T-cell (primary cell): ENCODE data around the gene BRICD5. TPM values are rescaled to one million over a fixed set of nuclear protein-coding genes. Genes with fewer than 3 reads are reported as not detected.

ENCODE experiments used
- ATAC-seq, 4 experiments: fragments of 200-7000 bp in 3 of 4; fragments of 150-1000 bp in 1 of 4; cut with Tn5 transposase; replicated peaks in 1 of 4; 1 replicate in 3 of 4; 2 replicates in 1 of 4; pipeline ENCODE4 v1.10.0; 2021; ENCODE audit warnings: moderate library complexity in 3 of 4, mild to moderate bottlenecking in 2 of 4, moderate number of reproducible peaks in 1 of 4
- CTCF ChIA-PET, 2 donors: fragments of 300-600 bp; sonication (Branson Sonifier 250); formaldehyde crosslinking; loops; one replicate each; lab custom pipeline; 2022; ENCODE audit warnings: antibody characterized with exemption in 2 of 2; lab: Charles Lee
- POLR2A ChIA-PET, 2 donors: fragments of 300-600 bp; sonication (Branson Sonifier 250); formaldehyde crosslinking; loops; one replicate each; lab custom pipeline; 2022; ENCODE audit warnings: antibody characterized with exemption in 2 of 2; lab: Charles Lee
- DNase-seq, 35 experiments: peaks; one replicate each; pipeline versions ENCODE4 v3.0.0 to v3.0.0-alpha.2; 2013 to 2023
- H3K27ac ChIP-seq: one replicate; pipeline ENCODE4 v1.5.1; 2013; ENCODE audit warnings: low read length
- H3K27me3 ChIP-seq, 2 experiments: replicated peaks in 1 of 2; 1 replicate in 1 of 2; 2 replicates in 1 of 2; pipeline versions ENCODE4 v1.6.1 to v1.7.0; 2013; ENCODE audit warnings: low read length in 1 of 2, mixed read lengths in 1 of 2; ENCODE audit not compliant: control insufficient read depth in 2 of 2, insufficient read depth in 2 of 2; ENCODE audit errors: extremely low read depth in 1 of 2
- H3K36me3 ChIP-seq, 2 donors: 1 replicate in 1 of 2; 2 replicates in 1 of 2; pipeline versions ENCODE4 v1.6.1 to v1.7.0; 2013; ENCODE audit warnings: low read length in 1 of 2; ENCODE audit not compliant: control insufficient read depth in 2 of 2, insufficient read depth in 1 of 2; ENCODE audit errors: extremely low read depth in 1 of 2
- H3K4me1 ChIP-seq, 2 experiments: 1 replicate in 1 of 2; 2 replicates in 1 of 2; pipeline versions ENCODE4 v1.6.1 to v1.7.0; 2013; ENCODE audit warnings: low read length in 2 of 2, mixed read lengths in 1 of 2; ENCODE audit not compliant: insufficient read depth in 2 of 2, control insufficient read depth in 1 of 2; ENCODE audit errors: extremely low read depth in 1 of 2
- H3K4me3 ChIP-seq, 2 donors: 1 replicate in 1 of 2; 2 replicates in 1 of 2; pipeline versions ENCODE4 v1.5.1 to v1.7.0; 2013; ENCODE audit warnings: mild to moderate bottlenecking in 2 of 2, low read length in 1 of 2, moderate library complexity in 1 of 2; ENCODE audit not compliant: control insufficient read depth in 1 of 2; ENCODE audit errors: extremely low read depth in 1 of 2
- H3K9me3 ChIP-seq: 2 replicates; pipeline ENCODE4 v1.7.0; 2013
- H3K27ac Mint-ChIP-seq, 2 donors: one replicate each; pipeline ENCODE4 v1.8.0; 2020 to 2021; ENCODE audit warnings: mild to moderate bottlenecking in 2 of 2, mixed read lengths in 2 of 2
- H3K27me3 Mint-ChIP-seq, 2 donors: one replicate each; pipeline ENCODE4 v1.8.0; 2021 to 2022; ENCODE audit warnings: mixed read lengths in 2 of 2
- H3K36me3 Mint-ChIP-seq: one replicate; pipeline ENCODE4 v1.8.0; 2021; ENCODE audit warnings: mixed read lengths
- H3K4me1 Mint-ChIP-seq, 3 donors: one replicate each; pipeline ENCODE4 v1.8.0; 2020 to 2022; ENCODE audit warnings: mixed read lengths in 3 of 3, mild to moderate bottlenecking in 1 of 3
- H3K4me3 Mint-ChIP-seq, 3 donors: one replicate each; pipeline ENCODE4 v1.8.0; 2020 to 2022; ENCODE audit warnings: mild to moderate bottlenecking in 3 of 3, mixed read lengths in 3 of 3, moderate library complexity in 3 of 3
- H3K9me3 Mint-ChIP-seq, 3 donors: one replicate each; pipeline ENCODE4 v1.8.0; 2020 to 2022; ENCODE audit warnings: mixed read lengths in 3 of 3
- WGBS: methylation state at CpG from one replicate; pipeline ENCODE4 v1.1.5; 2013; ENCODE audit warnings: missing lambda C conversion rate; ENCODE audit not compliant: insufficient coverage; 5-methylcytosine and 5-hydroxymethylcytosine counted together
- total RNA-seq, 35 experiments: library from RNA in 6 of 35; stranded (reverse) in 6 of 35; fragments of 120-200 nt in 1 of 35; gene quantifications; one replicate each; pipeline versions ENCODE4 v1.2.1 to v1.2.4 and lab custom pipeline; 2013 to 2026

Gene BRICD5
- total RNA-seq, 5 donors from 2014 or later (not counting 1 experiment from before 2014, with no cell fraction given) = 6.7 to 27.7 (median 20.4) TPM

- Mint-ChIP-seq H3K9me3 (no peaks in the 10 kb centered on the region), H3K27ac (peak overlapping the region in 1 of 2 donors; percentile 67), H3K4me3 (peak overlapping the region in 2 of 3 donors; percentile 21 to 84), H3K4me1 (peaks cover 5 to 7% (median 6%) of the 10 kb centered on the region in 3 donors), H3K27me3 (no peaks in the 10 kb centered on the region), H3K36me3 (peaks cover 33% of the 10 kb centered on the region)
- WGBS = 100% methylated on average over 1 of the region's 7 CpGs
- Histone ChIP-seq H3K27ac (no peak overlapping the region), H3K4me1 (peaks cover 3 to 21% of the 10 kb centered on the region in 2 experiments), H3K36me3 (peaks cover 7 to 40% of the 10 kb centered on the region in 2 donors), H3K27me3 (no peaks in the 10 kb centered on the region), H3K4me3 (no peak overlapping the region), H3K9me3 (no peaks in the 10 kb centered on the region)
- POLR2A ChIA-PET = interaction anchor here in 1 of 2 donors (0.5 kb wide), 1 partner anchor 500 kb away, joined by 3 read pairs; the partner anchor contains the start of gene SRRM2
- CTCF ChIA-PET = no interaction called here
- DNase-seq (no peak), ATAC-seq (no peak)
Measured at GRCh38 chr16:2252806-2253148, 42.1 kb upstream of the BRICD5 start.

GRCh38 chr16:2251296-2252111 is 40.8 kb upstream of the BRICD5 start, which contains the start of gene ECI1:
ECI1 (minus strand) TSS chr16:2251587; CDS start chr16:2251566, 21 bp downstream.
- peak within 1 kb of the TSS; percentile 81 to 85 (median 84) for H3K4me3 Mint-ChIP-seq

GRCh38 chr16:2250652-2251295 is 40.1 kb upstream of the BRICD5 start:
- no peaks in the 10 kb centered on the region for H3K9me3 Mint-ChIP-seq
- H3K36me3 Mint-ChIP-seq = peaks cover 19% of the 10 kb centered on the region
- ChIA-PET POLR2A (interaction anchor here in 1 of 2 donors (0.8 kb wide), 1 partner anchor 13 kb away, joined by 3 read pairs; no protein-coding TSS in a partner anchor), CTCF (interaction anchor here in 1 of 2 donors (0.5 to 1.2 kb wide), 4 partner anchors 13 to 177 kb away, joined by 3 to 6 read pairs (median 3); no protein-coding TSS in a partner anchor)
- H3K4me1 ChIP-seq = peaks cover 3 to 21% of the 10 kb centered on the region in 2 experiments
- H3K4me3 ChIP-seq = peak overlapping the region; percentile 63 to 64
- peak in 2 of 4 experiments; percentile 25 to 42 for ATAC-seq
- peak overlapping the region; percentile 89 to 91 for H3K27ac Mint-ChIP-seq
- no peaks in the 10 kb centered on the region for H3K27me3 ChIP-seq
- no peaks in the 10 kb centered on the region for H3K9me3 ChIP-seq
- no peaks in the 10 kb centered on the region for H3K27me3 Mint-ChIP-seq
- peak overlapping the region; percentile 81 to 85 (median 84) for H3K4me3 Mint-ChIP-seq
- peak overlapping the region; percentile 69 for H3K27ac ChIP-seq
- H3K36me3 ChIP-seq = peaks cover 6 to 29% of the 10 kb centered on the region in 2 donors
- 10% methylated on average over 29 of the region's 35 CpGs for WGBS
- peaks cover 5 to 7% (median 6%) of the 10 kb centered on the region in 3 donors for H3K4me1 Mint-ChIP-seq
- peak in 21 of 35 experiments; percentile 13 to 61 (median 24) for DNase-seq

More at GRCh38 chr16:2251296-2252111, 40.8 kb upstream of the BRICD5 start, which contains the start of gene ECI1:
- H3K4me3 ChIP-seq = peak within 1 kb of the TSS; percentile 63 to 64
- Mint-ChIP-seq H3K27me3 (no peaks in the 10 kb centered on the region), H3K9me3 (no peaks in the 10 kb centered on the region), H3K36me3 (peaks cover 23% of the 10 kb centered on the region), H3K4me1 (peaks cover 5 to 7% (median 6%) of the 10 kb centered on the region in 3 donors), H3K27ac (peak within 1 kb of the TSS; percentile 89 to 91)
- no peaks in the 10 kb centered on the region for H3K9me3 ChIP-seq
- ChIA-PET CTCF (interaction anchor here (0.5 to 1.2 kb wide), 6 partner anchors 11 to 176 kb away, joined by 3 to 6 read pairs (median 3); no protein-coding TSS in a partner anchor), POLR2A (interaction anchor here (0.6 to 0.8 kb wide), 2 partner anchors 9 to 12 kb away, joined by 3 read pairs; no protein-coding TSS in a partner anchor)
- no peaks in the 10 kb centered on the region for H3K27me3 ChIP-seq
- ATAC-seq (peak; percentile 73 to 82 (median 76)), DNase-seq (peak; percentile 31 to 84 (median 53))
- 4% methylated on average over 81 of the region's 88 CpGs for WGBS
- H3K27ac ChIP-seq = peak within 1 kb of the TSS; percentile 70
- peaks cover under 1 to 29% of the 10 kb centered on the region in 2 donors for H3K36me3 ChIP-seq
- H3K4me1 ChIP-seq = peaks cover 3 to 21% of the 10 kb centered on the region in 2 experiments

GRCh38 chr16:2246301-2246885 is 35.7 kb upstream of the BRICD5 start:
- POLR2A ChIA-PET = no interaction called here

GRCh38 chr16:2244926-2245795 is 34.5 kb upstream of the BRICD5 start:
- Histone ChIP-seq H3K27me3 (no peaks in the 10 kb centered on the region), H3K4me1 (peaks cover 0 to 5% of the 10 kb centered on the region in 2 experiments), H3K27ac (no peak overlapping the region), H3K9me3 (no peaks in the 10 kb centered on the region), H3K4me3 (no peak overlapping the region), H3K36me3 (peaks cover 8 to 42% of the 10 kb centered on the region in 2 donors)
- H3K4me3 Mint-ChIP-seq = no peak overlapping the region
- H3K27me3 Mint-ChIP-seq = no peaks in the 10 kb centered on the region
- ATAC-seq = no peak
- H3K9me3 Mint-ChIP-seq = no peaks in the 10 kb centered on the region
- H3K36me3 Mint-ChIP-seq = peaks cover 6% of the 10 kb centered on the region
- no peak overlapping the region for H3K27ac Mint-ChIP-seq
- ChIA-PET CTCF (no interaction called here), POLR2A (no interaction called here)
- H3K4me1 Mint-ChIP-seq = peaks cover 0 to 2% (median 2%) of the 10 kb centered on the region in 3 donors
- 95% methylated on average over 23 of the region's 30 CpGs for WGBS
- no peak for DNase-seq

More at GRCh38 chr16:2246301-2246885, 35.7 kb upstream of the BRICD5 start:
- Histone ChIP-seq H3K9me3 (no peaks in the 10 kb centered on the region), H3K27me3 (no peaks in the 10 kb centered on the region), H3K4me1 (peaks cover 3 to 13% of the 10 kb centered on the region in 2 experiments), H3K36me3 (peaks cover 8 to 42% of the 10 kb centered on the region in 2 donors), H3K4me3 (no peak overlapping the region), H3K27ac (no peak overlapping the region)
- H3K27ac Mint-ChIP-seq = no peak overlapping the region
- WGBS = 98% methylated on average over 13 of the region's 18 CpGs
- no peak overlapping the region for H3K4me3 Mint-ChIP-seq
- peaks cover 4 to 5% (median 5%) of the 10 kb centered on the region in 3 donors for H3K4me1 Mint-ChIP-seq
- CTCF ChIA-PET = no interaction called here
- no peaks in the 10 kb centered on the region for H3K27me3 Mint-ChIP-seq
- ATAC-seq = no peak
- H3K36me3 Mint-ChIP-seq = peaks cover 6% of the 10 kb centered on the region
- no peaks in the 10 kb centered on the region for H3K9me3 Mint-ChIP-seq
- no peak for DNase-seq
